Sigmoid colon (tissue), 4 donors: ENCODE results near the gene S100A5.
A peak's percentile ranks its signal among the peaks of the same experiment; 100 is the strongest.

ENCODE experiments used
- EP300 ChIP-seq, 4 donors: sonication (generic); formaldehyde crosslinking; IDR thresholded peaks; one replicate each; pipeline ENCODE4 v1.6.1; 2017; ENCODE audit warnings: antibody characterized with exemption in 4 of 4
- POLR2A ChIP-seq, 2 donors: fragments of 450-650 bp; IDR thresholded peaks; one replicate each; pipeline ENCODE4 v1.6.1; 2016; ENCODE audit warnings: antibody characterized with exemption in 2 of 2, mild to moderate bottlenecking in 2 of 2, moderate library complexity in 2 of 2
- POLR2AphosphoS5 ChIP-seq, 4 donors: sonication (generic); formaldehyde crosslinking; IDR thresholded peaks; one replicate each; pipeline ENCODE4 v1.6.1; 2017; ENCODE audit warnings: antibody characterized with exemption in 4 of 4
- TF ChIP-seq, protein P1 (sequence below), 4 experiments: fragments of 450-650 bp in 3 of 4; fragments of 200-600 bp in 1 of 4; IDR thresholded peaks; one replicate each; pipeline ENCODE4 v1.5.1; 2016 to 2019; ENCODE audit warnings: antibody characterized with exemption in 4 of 4, mild to moderate bottlenecking in 3 of 4, moderate library complexity in 2 of 4

DNA sequence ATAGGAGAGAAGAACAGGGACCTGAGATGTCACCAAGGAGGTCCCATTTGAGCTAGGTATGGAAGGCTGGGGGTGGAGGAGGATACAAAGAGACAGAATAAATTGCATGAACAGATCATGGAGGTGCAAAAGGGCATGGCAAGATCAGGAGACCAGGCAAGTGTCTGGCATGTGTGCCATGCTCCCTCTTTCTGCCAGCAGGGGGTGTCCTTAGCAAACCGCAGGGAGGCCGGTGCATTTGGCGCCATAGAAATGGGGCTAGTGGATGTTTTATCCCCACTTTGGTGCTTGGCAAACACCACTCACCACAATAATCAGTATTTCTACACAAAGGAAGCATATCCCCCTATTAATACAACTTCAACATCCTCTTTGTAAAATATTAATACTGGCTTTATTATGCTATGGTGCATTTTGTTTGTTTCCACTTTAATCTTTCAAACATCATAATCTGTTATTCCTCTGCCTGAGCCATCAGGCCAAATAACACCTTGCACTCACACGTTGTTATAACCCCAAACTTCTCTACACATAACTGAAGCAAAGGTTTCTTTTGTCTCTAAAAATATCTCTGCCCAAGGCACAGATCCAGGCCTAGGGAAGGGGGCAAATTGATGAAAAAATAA, 30.9 kb downstream of the S100A5 start:
- TF ChIP-seq, protein P1, sequence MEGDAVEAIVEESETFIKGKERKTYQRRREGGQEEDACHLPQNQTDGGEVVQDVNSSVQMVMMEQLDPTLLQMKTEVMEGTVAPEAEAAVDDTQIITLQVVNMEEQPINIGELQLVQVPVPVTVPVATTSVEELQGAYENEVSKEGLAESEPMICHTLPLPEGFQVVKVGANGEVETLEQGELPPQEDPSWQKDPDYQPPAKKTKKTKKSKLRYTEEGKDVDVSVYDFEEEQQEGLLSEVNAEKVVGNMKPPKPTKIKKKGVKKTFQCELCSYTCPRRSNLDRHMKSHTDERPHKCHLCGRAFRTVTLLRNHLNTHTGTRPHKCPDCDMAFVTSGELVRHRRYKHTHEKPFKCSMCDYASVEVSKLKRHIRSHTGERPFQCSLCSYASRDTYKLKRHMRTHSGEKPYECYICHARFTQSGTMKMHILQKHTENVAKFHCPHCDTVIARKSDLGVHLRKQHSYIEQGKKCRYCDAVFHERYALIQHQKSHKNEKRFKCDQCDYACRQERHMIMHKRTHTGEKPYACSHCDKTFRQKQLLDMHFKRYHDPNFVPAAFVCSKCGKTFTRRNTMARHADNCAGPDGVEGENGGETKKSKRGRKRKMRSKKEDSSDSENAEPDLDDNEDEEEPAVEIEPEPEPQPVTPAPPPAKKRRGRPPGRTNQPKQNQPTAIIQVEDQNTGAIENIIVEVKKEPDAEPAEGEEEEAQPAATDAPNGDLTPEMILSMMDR (IDR thresholded peaks at IDR 0.05), result peak in 3 of 4 experiments; percentile 20 to 46 (median 42)
- TF ChIP-seq EP300 (IDR thresholded peaks at IDR 0.05), result no peak
- no peak for TF ChIP-seq POLR2A (IDR thresholded peaks at IDR 0.05)
- no peak for TF ChIP-seq POLR2AphosphoS5 (IDR thresholded peaks at IDR 0.05)
